BJ (cell line): ENCODE data around the gene EZH2. TPM values are rescaled to one million over a fixed set of nuclear protein-coding genes. Genes with fewer than 3 reads are reported as not detected.

Experiments
- CTCF ChIA-PET: fragments of 350-600 bp; formaldehyde crosslinking; extraction: SDS; loops from one replicate; lab custom pipeline; 2021; ENCODE audit warnings: antibody characterized with exemption, inconsistent platforms; lab: Yijun Ruan, JAX
- POLR2A ChIA-PET: fragments of 300-600 bp; sonication (Branson Sonifier 250); formaldehyde crosslinking; extraction: SDS; loops from one replicate; lab custom pipeline; 2021; ENCODE audit warnings: antibody characterized with exemption; lab: Charles Lee
- DNase-seq: peaks from one replicate; pipeline ENCODE4 v3.0.0-alpha.2; 2011; ENCODE audit warnings: low read depth
- H3K27me3 ChIP-seq: 2 replicates; pipeline ENCODE4 v1.6.0; 2011; ENCODE audit warnings: low read length; ENCODE audit not compliant: control insufficient read depth, insufficient read depth
- H3K36me3 ChIP-seq: 2 replicates; pipeline ENCODE4 v1.5.1; 2011; ENCODE audit warnings: low read length; ENCODE audit not compliant: control insufficient read depth, insufficient read depth
- H3K4me3 ChIP-seq: 2 replicates; pipeline ENCODE4 v1.5.1; 2011; ENCODE audit warnings: low read depth, mild to moderate bottlenecking, control low read depth, low read length
- polyA plus RNA-seq: library from polyadenylated mRNA; depleted of rRNA; stranded (reverse); fragments of >200 nt; gene quantifications from 2 replicates; pipeline ENCODE4 v1.2.3, GENCODE V29; 2011
- TF ChIP-seq, protein P1 (sequence below): IDR thresholded peaks from 2 replicates; pipeline ENCODE4 v1.5.1; 2011; ENCODE audit warnings: low read depth, mild to moderate bottlenecking, control low read depth, inconsistent platforms, low read length, moderate library complexity; ENCODE audit not compliant: insufficient read depth

Gene EZH2
- polyA plus RNA-seq, 1 experiment, result 11.0 TPM

DNA sequence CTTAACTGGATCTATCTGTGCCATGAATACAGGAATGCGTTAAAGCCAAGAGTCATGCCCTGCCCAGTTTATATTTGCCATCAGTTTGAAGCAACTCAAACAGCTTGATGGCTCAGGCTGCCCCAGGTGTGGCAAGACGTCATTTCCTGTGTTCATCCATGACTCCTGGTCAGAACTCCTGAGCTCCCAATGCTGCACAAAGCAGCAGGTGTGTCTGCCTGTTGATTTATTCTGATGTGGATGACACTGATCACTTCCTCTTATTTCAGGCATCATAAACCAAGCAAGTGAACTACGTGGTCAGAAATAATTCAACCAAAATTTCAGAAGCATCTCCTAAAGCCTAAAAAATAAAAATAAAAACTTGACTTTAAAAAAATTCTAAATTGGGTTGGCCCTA, 68.5 kb downstream of the EZH2 start:
- no peak for DNase-seq
- ChIA-PET POLR2A (no interaction called here), CTCF (no interaction called here)
- TF ChIP-seq, protein P1, sequence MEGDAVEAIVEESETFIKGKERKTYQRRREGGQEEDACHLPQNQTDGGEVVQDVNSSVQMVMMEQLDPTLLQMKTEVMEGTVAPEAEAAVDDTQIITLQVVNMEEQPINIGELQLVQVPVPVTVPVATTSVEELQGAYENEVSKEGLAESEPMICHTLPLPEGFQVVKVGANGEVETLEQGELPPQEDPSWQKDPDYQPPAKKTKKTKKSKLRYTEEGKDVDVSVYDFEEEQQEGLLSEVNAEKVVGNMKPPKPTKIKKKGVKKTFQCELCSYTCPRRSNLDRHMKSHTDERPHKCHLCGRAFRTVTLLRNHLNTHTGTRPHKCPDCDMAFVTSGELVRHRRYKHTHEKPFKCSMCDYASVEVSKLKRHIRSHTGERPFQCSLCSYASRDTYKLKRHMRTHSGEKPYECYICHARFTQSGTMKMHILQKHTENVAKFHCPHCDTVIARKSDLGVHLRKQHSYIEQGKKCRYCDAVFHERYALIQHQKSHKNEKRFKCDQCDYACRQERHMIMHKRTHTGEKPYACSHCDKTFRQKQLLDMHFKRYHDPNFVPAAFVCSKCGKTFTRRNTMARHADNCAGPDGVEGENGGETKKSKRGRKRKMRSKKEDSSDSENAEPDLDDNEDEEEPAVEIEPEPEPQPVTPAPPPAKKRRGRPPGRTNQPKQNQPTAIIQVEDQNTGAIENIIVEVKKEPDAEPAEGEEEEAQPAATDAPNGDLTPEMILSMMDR, result no peak
- Histone ChIP-seq H3K27me3 (no peaks in the 10 kb centered on the region), H3K4me3 (no peak overlapping the region), H3K36me3 (peaks cover 7% of the 10 kb centered on the region)

DNA sequence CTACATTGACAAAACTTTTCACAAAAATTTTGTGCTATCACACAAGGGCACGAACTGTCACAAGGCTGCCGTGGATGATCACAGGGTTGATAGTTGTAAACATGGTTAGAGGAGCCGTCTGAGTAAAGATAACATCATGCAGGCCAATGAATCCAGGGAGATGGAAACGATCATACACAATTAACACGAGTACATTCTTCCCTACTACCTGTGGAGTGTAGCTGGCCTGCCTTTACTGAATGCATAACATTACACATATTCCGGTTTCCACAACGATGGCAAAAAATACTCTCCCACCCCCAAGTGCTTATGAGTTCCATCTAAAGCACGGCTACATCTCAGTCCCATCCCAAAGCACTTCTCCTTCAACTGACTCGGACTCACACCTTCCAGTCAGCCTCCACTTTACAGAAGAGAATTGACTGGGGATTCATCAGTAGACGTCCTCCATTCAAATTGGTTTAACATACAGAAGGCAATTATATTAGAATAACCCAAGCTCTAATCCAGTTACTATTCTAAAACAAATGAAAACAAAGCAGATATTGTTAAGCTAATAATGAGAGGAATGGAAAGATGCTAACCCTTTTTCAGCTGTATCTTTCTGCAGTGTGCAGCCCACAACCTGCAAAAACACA, 69.0 kb downstream of the EZH2 start:
- Histone ChIP-seq H3K4me3 (no peak overlapping the region), H3K27me3 (no peaks in the 10 kb centered on the region), H3K36me3 (peaks cover 7% of the 10 kb centered on the region)
- TF ChIP-seq, protein P1, result no peak
- CTCF ChIA-PET, result no interaction called here
- POLR2A ChIA-PET, result no interaction called here
- no peak for DNase-seq

DNA sequence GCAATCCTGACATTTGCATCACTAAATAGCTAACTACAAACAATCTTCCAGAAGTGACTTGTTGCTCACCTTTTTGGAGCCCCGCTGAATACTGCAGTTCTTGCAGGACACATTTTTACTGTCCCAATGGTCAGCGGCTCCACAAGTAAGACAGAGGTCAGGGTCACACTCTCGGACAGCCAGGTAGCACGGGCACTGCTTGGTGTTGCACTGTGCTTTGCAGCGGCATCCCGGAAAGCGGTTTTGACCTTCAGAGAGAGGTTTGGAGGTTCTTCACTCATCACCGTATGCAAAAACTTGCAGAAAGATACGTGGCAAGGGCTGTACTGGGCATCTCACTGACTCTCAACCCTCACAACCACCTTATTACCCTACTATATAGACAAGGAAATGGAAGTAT, 70.2 kb downstream of the EZH2 start:
- TF ChIP-seq, protein P1, result no peak
- H3K36me3 ChIP-seq, result peaks cover 9% of the 10 kb centered on the region
- POLR2A ChIA-PET, result interaction anchor here (0.5 to 0.7 kb wide), 2 partner anchors 33 to 37 kb away, joined by 3 to 13 read pairs; no protein-coding TSS in a partner anchor
- CTCF ChIA-PET, result no interaction called here
- no peaks in the 10 kb centered on the region for H3K27me3 ChIP-seq
- DNase-seq, result no peak
- no peak overlapping the region for H3K4me3 ChIP-seq

DNA sequence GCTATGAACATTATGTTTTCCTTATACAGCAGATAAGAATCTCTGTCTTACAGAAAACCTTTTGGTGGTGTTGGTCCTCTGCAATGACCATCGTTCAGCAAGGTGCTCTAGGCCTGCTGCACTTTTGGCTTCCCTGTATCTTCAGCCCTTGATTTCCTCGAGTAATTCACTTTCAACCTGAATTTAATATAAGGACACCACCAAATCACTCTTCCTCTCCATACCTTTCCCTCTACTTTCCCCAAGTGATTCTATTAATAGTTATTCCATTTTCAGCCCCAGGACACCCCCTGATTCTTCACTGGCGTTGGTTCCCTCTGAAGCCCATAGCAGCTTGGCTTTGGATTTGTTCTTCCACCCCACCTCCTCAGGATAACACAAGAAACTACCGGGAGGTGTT, 72.2 kb downstream of the EZH2 start:
- DNase-seq, result no peak
- CTCF ChIA-PET, result no interaction called here
- Histone ChIP-seq H3K36me3 (peaks cover 11% of the 10 kb centered on the region), H3K4me3 (no peak overlapping the region), H3K27me3 (no peaks in the 10 kb centered on the region)
- TF ChIP-seq, protein P1, result no peak
- POLR2A ChIA-PET, result no interaction called here

DNA sequence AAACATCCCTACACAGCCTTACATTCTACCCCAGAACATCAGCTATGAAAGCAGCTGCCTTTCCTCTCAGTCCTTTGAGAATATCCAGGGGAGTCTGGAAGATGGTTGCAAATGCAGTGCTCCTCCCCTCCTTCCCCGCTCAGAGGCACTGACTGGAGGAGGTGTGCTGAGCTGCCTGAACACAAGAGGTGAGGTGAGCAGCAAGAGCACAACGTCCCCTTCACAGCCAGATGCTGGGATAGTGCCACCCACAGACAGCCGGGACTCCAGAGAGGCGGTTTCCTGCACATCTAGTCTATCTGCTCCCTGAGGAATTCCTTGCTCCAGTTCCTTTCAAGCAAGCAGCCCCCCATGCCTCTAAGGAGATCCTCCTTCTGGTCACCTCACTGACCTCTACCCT, 74.2 kb downstream of the EZH2 start:
- ChIA-PET CTCF (interaction anchor here (1.0 to 1.1 kb wide), 2 partner anchors 11 to 47 kb away, joined by 3 to 6 read pairs; no protein-coding TSS in a partner anchor), POLR2A (interaction anchor here (0.6 kb wide), 1 partner anchor 13 kb away, joined by 4 read pairs; no protein-coding TSS in a partner anchor)
- no peak for DNase-seq
- H3K36me3 ChIP-seq, result peaks cover 10% of the 10 kb centered on the region
- TF ChIP-seq, protein P1, result no peak
- H3K4me3 ChIP-seq, result no peak overlapping the region
- H3K27me3 ChIP-seq, result no peaks in the 10 kb centered on the region
